Neural progenitor cell (in vitro differentiated cells): ENCODE measurements around the gene WDR86. TPM values are rescaled to one million over a fixed set of nuclear protein-coding genes. Genes with fewer than 3 reads are reported as not detected.

ENCODE experiments used
- DNase-seq: peaks from one replicate; pipeline ENCODE4 v3.0.0-alpha.2; 2016; ENCODE audit warnings: low spot score
- H2AFZ ChIP-seq: fragments of 200-600 bp; sonication (generic); replicated peaks from 2 replicates; pipeline ENCODE4 v1.6.1; 2016; ENCODE audit warnings: antibody characterized with exemption
- H3F3A ChIP-seq: fragments of 200-600 bp; sonication (generic); 2 replicates; pipeline ENCODE4 v1.6.1; 2016; ENCODE audit warnings: antibody characterized with exemption, low read depth
- H3K27ac ChIP-seq: fragments of 200-600 bp; sonication (generic); 2 replicates; pipeline ENCODE4 v1.5.1; 2016; ENCODE audit warnings: mild to moderate bottlenecking
- H3K27me3 ChIP-seq: fragments of 200-600 bp; sonication (generic); 2 replicates; pipeline ENCODE4 v1.6.1; 2016; ENCODE audit warnings: mild to moderate bottlenecking, moderate library complexity
- H3K36me3 ChIP-seq: fragments of 200-600 bp; sonication (generic); 2 replicates; pipeline ENCODE4 v1.5.1; 2016
- H3K4me1 ChIP-seq: fragments of 200-600 bp; sonication (generic); 2 replicates; pipeline ENCODE4 v1.6.1; 2016; ENCODE audit warnings: mixed run types
- H3K4me2 ChIP-seq: fragments of 200-600 bp; sonication (generic); 2 replicates; pipeline ENCODE4 v1.6.1; 2016
- H3K4me3 ChIP-seq: fragments of 200-600 bp; sonication (generic); 2 replicates; pipeline ENCODE4 v1.5.1; 2016
- H3K79me2 ChIP-seq: fragments of 200-600 bp; sonication (generic); 2 replicates; pipeline ENCODE4 v1.6.1; 2016; ENCODE audit warnings: low read depth
- H3K9ac ChIP-seq: fragments of 200-600 bp; sonication (generic); 2 replicates; pipeline ENCODE4 v1.6.1; 2016
- H3K9me3 ChIP-seq: fragments of 200-600 bp; sonication (generic); 2 replicates; pipeline ENCODE4 v1.5.1; 2016; ENCODE audit warnings: low read depth
- H4K20me1 ChIP-seq: fragments of 200-600 bp; sonication (generic); 2 replicates; pipeline ENCODE4 v1.6.1; 2016; ENCODE audit warnings: low read depth
- H3K27ac Mint-ChIP-seq: 3 replicates; pipeline ENCODE4 v1.8.0; 2021; ENCODE audit warnings: mixed read lengths
- H3K27me3 Mint-ChIP-seq: 2 replicates; pipeline ENCODE4 v1.8.0; 2022; ENCODE audit warnings: low read depth, mild to moderate bottlenecking, inconsistent platforms, moderate library complexity, mixed read lengths; ENCODE audit not compliant: insufficient read depth
- H3K36me3 Mint-ChIP-seq: 3 replicates; pipeline ENCODE4 v1.8.0; 2021; ENCODE audit warnings: mixed read lengths
- H3K4me1 Mint-ChIP-seq: 3 replicates; pipeline ENCODE4 v1.8.0; 2021; ENCODE audit warnings: mixed read lengths
- H3K4me3 Mint-ChIP-seq: 3 replicates; pipeline ENCODE4 v1.8.0; 2021; ENCODE audit warnings: mild to moderate bottlenecking, moderate library complexity, mixed read lengths
- H3K9me3 Mint-ChIP-seq: 3 replicates; pipeline ENCODE4 v1.8.0; 2020; ENCODE audit warnings: mixed read lengths
- CTCF ChIP-seq: fragments of 200-600 bp; sonication (generic); IDR thresholded peaks from 2 replicates; pipeline ENCODE4 v1.5.1; 2017; ENCODE audit warnings: antibody characterized with exemption, mild to moderate bottlenecking
- EZH2 ChIP-seq: fragments of 200-600 bp; sonication (generic); IDR thresholded peaks from 2 replicates; pipeline ENCODE4 v1.6.1; 2017; ENCODE audit warnings: antibody characterized with exemption, mild to moderate bottlenecking, moderate library complexity
- EZH2phosphoT487 ChIP-seq: fragments of 200-600 bp; sonication (generic); IDR thresholded peaks from 2 replicates; pipeline ENCODE4 v1.6.1; 2017; ENCODE audit warnings: antibody characterized with exemption
- total RNA-seq: library from RNA; depleted of rRNA; stranded (reverse); fragments of >200 nt; gene quantifications from 2 replicates; pipeline ENCODE4 v1.2.3, GENCODE V29; 2015; ENCODE audit warnings: low replicate concordance

Gene WDR86
- total RNA-seq, 1 donor from 2014 or later = 15.0 TPM

GRCh38 chr7:151413241-151413640 is 3.4 kb upstream of the WDR86 start:
- no peak for DNase-seq
- H3K4me3 ChIP-seq = no peak overlapping the region
- H3K36me3 Mint-ChIP-seq = peaks cover 2% of the 10 kb centered on the region
- H3K4me3 Mint-ChIP-seq = no peak overlapping the region
- H3K27me3 Mint-ChIP-seq = peaks cover 18% of the 10 kb centered on the region
- peaks cover 7% of the 10 kb centered on the region for H3K9me3 Mint-ChIP-seq
- TF ChIP-seq CTCF (no peak), EZH2phosphoT487 (no peak), EZH2 (no peak)
- H3K27ac Mint-ChIP-seq = no peak overlapping the region
- H3K79me2 ChIP-seq = no peaks in the 10 kb centered on the region
- H3K9me3 ChIP-seq = no peaks in the 10 kb centered on the region
- H3K36me3 ChIP-seq = no peaks in the 10 kb centered on the region
- no peak overlapping the region for H2AFZ ChIP-seq
- H3K4me1 ChIP-seq = peaks cover 15% of the 10 kb centered on the region
- peaks cover 16% of the 10 kb centered on the region for H3F3A ChIP-seq
- H3K4me1 Mint-ChIP-seq = peaks cover 25% of the 10 kb centered on the region
- no peak overlapping the region for H3K9ac ChIP-seq
- H3K4me2 ChIP-seq = no peak overlapping the region
- peaks cover 96% of the 10 kb centered on the region for H3K27me3 ChIP-seq
- H3K27ac ChIP-seq = no peak overlapping the region
- H4K20me1 ChIP-seq = peaks cover 5% of the 10 kb centered on the region

DNA sequence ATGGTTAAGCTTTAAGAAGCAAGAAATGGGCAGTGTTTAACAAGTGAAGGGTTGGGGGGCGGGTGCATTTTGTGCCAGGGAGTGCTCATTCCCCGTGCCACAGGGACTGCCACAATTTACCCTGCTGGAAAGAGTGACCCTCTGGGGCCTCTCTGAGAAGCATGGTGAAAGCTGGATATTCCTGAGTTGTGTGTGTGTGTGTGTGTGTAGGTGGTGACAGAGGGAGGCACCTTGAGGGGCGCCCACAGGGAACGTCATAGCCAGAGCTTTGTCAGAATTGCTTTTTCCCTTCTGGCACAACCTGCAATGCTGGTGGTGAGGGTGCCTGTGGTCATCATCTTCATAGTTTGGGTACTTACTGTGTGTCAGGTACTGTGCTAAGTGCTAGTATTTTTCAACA is 2.5 kb upstream of the WDR86 start:
- no peaks in the 10 kb centered on the region for H3K9me3 ChIP-seq
- Mint-ChIP-seq H3K4me3 (peak overlapping the region; percentile 22), H3K27me3 (peaks cover 18% of the 10 kb centered on the region), H3K36me3 (peaks cover 2% of the 10 kb centered on the region), H3K4me1 (peaks cover 25% of the 10 kb centered on the region), H3K27ac (no peak overlapping the region), H3K9me3 (peaks cover 5% of the 10 kb centered on the region)
- DNase-seq = no peak
- H3K36me3 ChIP-seq = no peaks in the 10 kb centered on the region
- peaks cover 16% of the 10 kb centered on the region for H3F3A ChIP-seq
- H3K4me2 ChIP-seq = no peak overlapping the region
- H3K79me2 ChIP-seq = no peaks in the 10 kb centered on the region
- H3K27ac ChIP-seq = no peak overlapping the region
- peaks cover 98% of the 10 kb centered on the region for H3K27me3 ChIP-seq
- H3K9ac ChIP-seq = no peak overlapping the region
- TF ChIP-seq EZH2phosphoT487 = no peak
- no peak for TF ChIP-seq CTCF
- no peak for TF ChIP-seq EZH2
- H3K4me3 ChIP-seq = no peak overlapping the region
- peaks cover 6% of the 10 kb centered on the region for H4K20me1 ChIP-seq
- no peak overlapping the region for H2AFZ ChIP-seq
- peaks cover 16% of the 10 kb centered on the region for H3K4me1 ChIP-seq

DNA sequence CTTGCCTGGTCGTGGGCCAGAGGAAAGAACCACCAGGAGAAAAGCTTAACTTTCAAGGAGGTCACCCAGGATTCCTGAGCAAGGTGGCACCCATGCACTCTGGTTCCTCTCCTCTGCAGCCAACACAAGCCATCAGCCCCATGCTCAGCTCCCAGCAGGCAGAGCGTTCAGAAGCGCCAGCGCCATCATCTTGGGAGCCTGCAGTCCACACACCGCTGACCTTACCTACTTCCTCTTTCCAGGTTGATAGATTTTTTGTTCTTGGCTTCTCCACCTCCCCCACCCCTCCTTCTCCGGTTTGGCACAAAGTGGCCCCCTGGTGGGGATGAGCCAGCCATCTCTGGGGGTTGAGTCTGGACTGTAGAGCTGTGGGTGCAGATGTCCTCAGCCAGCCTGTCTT is 1.7 kb upstream of the WDR86 start:
- H3K27me3 ChIP-seq = peaks cover 90% of the 10 kb centered on the region
- TF ChIP-seq CTCF = no peak
- no peak for TF ChIP-seq EZH2
- no peak for TF ChIP-seq EZH2phosphoT487
- H3K27me3 Mint-ChIP-seq = peaks cover 21% of the 10 kb centered on the region

More for the DNA sequence above, 1.7 kb upstream of the WDR86 start:
- peaks cover 16% of the 10 kb centered on the region for H3F3A ChIP-seq
- H3K9ac ChIP-seq = no peak overlapping the region
- H3K27ac Mint-ChIP-seq = peak overlapping the region; percentile 57
- H3K4me3 ChIP-seq = no peak overlapping the region
- H3K27ac ChIP-seq = no peak overlapping the region
- H3K9me3 Mint-ChIP-seq = no peaks in the 10 kb centered on the region
- peak overlapping the region; percentile 87 for H3K4me3 Mint-ChIP-seq
- H3K4me2 ChIP-seq = no peak overlapping the region
- no peak for DNase-seq
- peaks cover 16% of the 10 kb centered on the region for H3K4me1 ChIP-seq
- H2AFZ ChIP-seq = no peak overlapping the region
- peaks cover 6% of the 10 kb centered on the region for H4K20me1 ChIP-seq
- no peaks in the 10 kb centered on the region for H3K36me3 ChIP-seq
- peaks cover 4% of the 10 kb centered on the region for H3K36me3 Mint-ChIP-seq
- H3K9me3 ChIP-seq = no peaks in the 10 kb centered on the region
- H3K79me2 ChIP-seq = no peaks in the 10 kb centered on the region
- peaks cover 20% of the 10 kb centered on the region for H3K4me1 Mint-ChIP-seq
